Measurements from ENCODE around the gene TNIK. TPM values are rescaled to one million over a fixed set of nuclear protein-coding genes. Genes with fewer than 3 reads are reported as not detected.

Gene TNIK
- total and polyA plus RNA-seq, 2 of the 13 experiments (the other 11 are each of a cell fraction or from before 2014, with no cell fraction given): 0.15 to 0.22 TPM

DNA sequence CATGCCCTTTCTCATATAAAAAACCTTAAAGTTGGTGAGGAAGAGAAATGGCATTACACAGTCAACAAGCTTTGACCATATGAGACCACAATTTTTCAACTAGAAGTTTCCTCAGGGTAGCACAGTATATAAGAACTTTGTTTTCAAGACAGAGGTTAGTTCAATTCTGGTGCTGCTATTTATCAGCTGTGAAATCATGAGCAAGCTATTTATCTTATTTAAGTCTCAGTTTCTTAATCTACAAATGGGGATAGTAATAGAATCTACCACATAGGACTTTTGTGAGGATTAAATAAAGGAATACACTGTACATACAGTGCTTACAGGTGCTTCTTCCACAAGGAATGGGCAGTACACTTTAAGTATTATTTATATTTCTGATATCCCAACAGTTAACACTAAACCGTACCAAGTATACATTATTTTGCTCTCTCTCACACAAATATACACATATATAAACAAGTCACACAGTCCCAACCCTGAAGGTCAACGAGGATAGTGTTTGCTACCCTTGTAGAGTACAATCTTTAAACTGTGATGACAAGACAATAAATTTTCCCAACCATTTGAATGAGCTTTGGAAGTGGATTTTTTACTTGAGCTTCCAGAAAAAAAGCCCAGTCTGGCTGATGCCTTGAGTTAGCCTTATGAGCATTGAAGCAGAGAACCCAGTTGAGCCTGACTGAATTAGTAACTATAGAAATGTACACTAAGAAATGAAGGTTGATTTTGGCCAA is 178.8 kb downstream of the TNIK start:
- Histone ChIP-seq H3K79me2 (ENCODE audit: insufficient read depth, low read length) (no peaks in the 10 kb centered on the region), H3K36me3 (replicated peaks in 1 of 2; ENCODE audit: control insufficient read depth in 1 of 2, insufficient read depth in 2 of 2, low read length in 2 of 2) (no peaks in the 10 kb centered on the region), H3K27me3 (ENCODE audit: control insufficient read depth in 1 of 2, insufficient read depth in 2 of 2, low read length in 2 of 2) (no peaks in the 10 kb centered on the region), H3K4me3 (replicated peaks in 1 of 3; ENCODE audit: insufficient read depth in 1 of 3, low read depth in 2 of 3, low read length in 3 of 3) (no peak overlapping the region), H3K9ac (ENCODE audit: insufficient read depth, low read depth, low read length) (no peak overlapping the region), H3K4me1 (ENCODE audit: insufficient read depth, low read length) (no peaks in the 10 kb centered on the region), H3K4me2 (ENCODE audit: low read depth, low read length) (no peak overlapping the region), H4K20me1 (ENCODE audit: insufficient read depth, low read length) (no peaks in the 10 kb centered on the region), H3K27ac (ENCODE audit: extremely low read length, insufficient read depth, low read length) (no peak overlapping the region), H2AFZ (ENCODE audit: low read length) (no peak overlapping the region), H3K9me3 (ENCODE audit: low read length) (no peaks in the 10 kb centered on the region)
- in situ Hi-C loops (cut with HindIII; ENCODE audit: extremely low pct_ligation_motif_present, low pct_unique_long_range_greater_than_20kb): no loop called here
- 27% methylated on average over 2 of the region's 2 CpGs for WGBS (ENCODE audit: low lambda C conversion rate)
- BruUV-seq (replicated peaks): no TSS peak
- no peak for TF ChIP-seq RNF2 (conservative IDR thresholded peaks at IDR 0.05; ENCODE audit: low read depth)
- no peak for ATAC-seq
- intact Hi-C loops (cut with micrococcal nuclease; ENCODE audit: unreplicated experiment): loop anchor here (5.0 kb wide), 1 partner anchor 816 kb away; no protein-coding TSS in a partner anchor
- ChIA-PET CTCF (ENCODE audit: low intra/inter-chr PET ratio, low total read pairs) (no interaction called here), POLR2A (no interaction called here)
- FAIRE-seq: no peak
- no peak for DNase-seq (ENCODE audit: low spot score)

GRCh38 chr3:171279972-171280371 is 180.2 kb downstream of the TNIK start:
- Histone ChIP-seq H2AFZ (ENCODE audit: low read length) (no peak overlapping the region), H3K4me1 (ENCODE audit: insufficient read depth, low read length) (no peaks in the 10 kb centered on the region), H3K27ac (ENCODE audit: extremely low read length, insufficient read depth, low read length) (no peak overlapping the region), H3K9ac (ENCODE audit: insufficient read depth, low read depth, low read length) (no peak overlapping the region), H3K4me3 (replicated peaks in 1 of 3; ENCODE audit: insufficient read depth in 1 of 3, low read depth in 2 of 3, low read length in 3 of 3) (no peak overlapping the region), H3K36me3 (replicated peaks in 1 of 2; ENCODE audit: control insufficient read depth in 1 of 2, insufficient read depth in 2 of 2, low read length in 2 of 2) (no peaks in the 10 kb centered on the region), H3K9me3 (ENCODE audit: low read length) (no peaks in the 10 kb centered on the region), H3K27me3 (ENCODE audit: control insufficient read depth in 1 of 2, insufficient read depth in 2 of 2, low read length in 2 of 2) (no peaks in the 10 kb centered on the region), H4K20me1 (ENCODE audit: insufficient read depth, low read length) (no peaks in the 10 kb centered on the region), H3K79me2 (ENCODE audit: insufficient read depth, low read length) (no peaks in the 10 kb centered on the region), H3K4me2 (ENCODE audit: low read depth, low read length) (no peak overlapping the region)
- FAIRE-seq: no peak
- no peak for DNase-seq (ENCODE audit: low spot score)
- BruUV-seq (replicated peaks): no TSS peak
- ChIA-PET POLR2A (no interaction called here), CTCF (ENCODE audit: low intra/inter-chr PET ratio, low total read pairs) (no interaction called here)
- ATAC-seq: no peak
- intact Hi-C loops (cut with micrococcal nuclease; ENCODE audit: unreplicated experiment): loop anchor here (5.0 kb wide), 1 partner anchor 817 kb away; no protein-coding TSS in a partner anchor
- TF ChIP-seq ZNF292 (CRISPR knock-in tag; IDR thresholded peaks at IDR 0.05; ENCODE audit: borderline replicate concordance, low read depth): no peak
- TF ChIP-seq NR2F6 (IDR thresholded peaks at IDR 0.05): no peak
- TF ChIP-seq NR2F6 (CRISPR knock-in tag; IDR thresholded peaks at IDR 0.05): no peak
- TF ChIP-seq REL (CRISPR knock-in tag; conservative IDR thresholded peaks at IDR 0.05): no peak
- TF ChIP-seq, protein P1, sequence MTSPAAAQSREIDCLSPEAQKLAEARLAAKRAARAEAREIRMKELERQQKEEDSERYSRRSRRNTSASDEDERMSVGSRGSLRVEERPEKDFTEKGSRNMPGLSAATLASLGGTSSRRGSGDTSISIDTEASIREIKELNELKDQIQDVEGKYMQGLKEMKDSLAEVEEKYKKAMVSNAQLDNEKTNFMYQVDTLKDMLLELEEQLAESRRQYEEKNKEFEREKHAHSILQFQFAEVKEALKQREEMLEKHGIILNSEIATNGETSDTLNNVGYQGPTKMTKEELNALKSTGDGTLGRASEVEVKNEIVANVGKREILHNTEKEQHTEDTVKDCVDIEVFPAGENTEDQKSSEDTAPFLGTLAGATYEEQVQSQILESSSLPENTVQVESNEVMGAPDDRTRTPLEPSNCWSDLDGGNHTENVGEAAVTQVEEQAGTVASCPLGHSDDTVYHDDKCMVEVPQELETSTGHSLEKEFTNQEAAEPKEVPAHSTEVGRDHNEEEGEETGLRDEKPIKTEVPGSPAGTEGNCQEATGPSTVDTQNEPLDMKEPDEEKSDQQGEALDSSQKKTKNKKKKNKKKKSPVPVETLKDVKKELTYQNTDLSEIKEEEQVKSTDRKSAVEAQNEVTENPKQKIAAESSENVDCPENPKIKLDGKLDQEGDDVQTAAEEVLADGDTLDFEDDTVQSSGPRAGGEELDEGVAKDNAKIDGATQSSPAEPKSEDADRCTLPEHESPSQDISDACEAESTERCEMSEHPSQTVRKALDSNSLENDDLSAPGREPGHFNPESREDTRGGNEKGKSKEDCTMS (CRISPR knock-in tag; conservative IDR thresholded peaks at IDR 0.05): no peak
- TF ChIP-seq, protein P2, sequence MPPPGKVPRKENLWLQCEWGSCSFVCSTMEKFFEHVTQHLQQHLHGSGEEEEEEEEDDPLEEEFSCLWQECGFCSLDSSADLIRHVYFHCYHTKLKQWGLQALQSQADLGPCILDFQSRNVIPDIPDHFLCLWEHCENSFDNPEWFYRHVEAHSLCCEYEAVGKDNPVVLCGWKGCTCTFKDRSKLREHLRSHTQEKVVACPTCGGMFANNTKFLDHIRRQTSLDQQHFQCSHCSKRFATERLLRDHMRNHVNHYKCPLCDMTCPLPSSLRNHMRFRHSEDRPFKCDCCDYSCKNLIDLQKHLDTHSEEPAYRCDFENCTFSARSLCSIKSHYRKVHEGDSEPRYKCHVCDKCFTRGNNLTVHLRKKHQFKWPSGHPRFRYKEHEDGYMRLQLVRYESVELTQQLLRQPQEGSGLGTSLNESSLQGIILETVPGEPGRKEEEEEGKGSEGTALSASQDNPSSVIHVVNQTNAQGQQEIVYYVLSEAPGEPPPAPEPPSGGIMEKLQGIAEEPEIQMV (CRISPR knock-in tag; IDR thresholded peaks at IDR 0.05; ENCODE audit: low read depth): no peak
- no peak for TF ChIP-seq RCOR2 (CRISPR knock-in tag; IDR thresholded peaks at IDR 0.05)
- TF ChIP-seq SPEN (CRISPR knock-in tag; IDR thresholded peaks at IDR 0.05; ENCODE audit: low read depth): no peak
- no peak for TF ChIP-seq HNRNPL (IDR thresholded peaks at IDR 0.05; ENCODE audit: low read depth, low read length)
- 42% methylated on average over 3 of the region's 3 CpGs for WGBS (ENCODE audit: low lambda C conversion rate)
- in situ Hi-C loops (cut with HindIII; ENCODE audit: extremely low pct_ligation_motif_present, low pct_unique_long_range_greater_than_20kb): no loop called here

Data from HepG2 (cell line).